ENCODE data around the gene ZSCAN10.
A peak's percentile ranks its signal among the peaks of the same experiment; 100 is the strongest.
"Not testable (repeated sequence)": the region's sequence is repeated elsewhere in the genome, so short reads cannot be mapped to it uniquely, and the experiment has no call there.

The ZSCAN10 gene

DNA sequence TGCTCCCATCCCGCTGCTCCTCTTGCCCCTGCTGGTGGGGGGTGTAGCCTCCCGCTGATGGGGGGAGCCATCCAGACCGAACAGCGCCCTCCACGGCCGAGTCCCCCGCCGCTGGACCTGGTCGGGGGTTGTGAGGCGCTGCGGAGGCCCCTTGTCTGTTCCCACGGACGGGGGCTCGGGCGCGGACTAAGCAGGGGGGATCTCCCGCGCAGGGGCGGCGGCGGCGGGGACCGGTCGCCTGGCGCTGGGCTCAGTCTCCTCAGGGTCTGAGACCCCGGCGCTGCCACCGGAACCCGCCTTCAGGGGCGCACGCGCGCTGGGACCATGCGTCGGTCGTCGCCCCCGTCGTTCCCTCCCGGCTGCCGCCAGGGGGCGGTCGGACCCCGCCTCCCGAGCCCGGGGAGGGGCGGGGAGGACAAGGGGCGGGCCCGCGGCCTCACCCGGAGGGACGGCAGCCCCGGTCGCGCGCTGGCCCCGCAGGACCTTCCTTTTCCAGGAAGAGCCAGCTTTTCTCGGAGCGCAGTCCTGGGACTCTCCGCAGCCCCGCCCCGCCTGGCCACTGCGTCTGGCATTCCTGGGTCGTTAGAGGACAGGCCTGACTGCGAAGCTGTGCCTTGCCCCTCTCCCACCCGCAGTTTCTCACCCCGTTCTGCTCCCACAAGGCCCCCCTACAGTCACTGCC is 39.9 kb downstream of the ZSCAN10 start:
- peak; percentile 55 to 67 for DNase-seq

DNA sequence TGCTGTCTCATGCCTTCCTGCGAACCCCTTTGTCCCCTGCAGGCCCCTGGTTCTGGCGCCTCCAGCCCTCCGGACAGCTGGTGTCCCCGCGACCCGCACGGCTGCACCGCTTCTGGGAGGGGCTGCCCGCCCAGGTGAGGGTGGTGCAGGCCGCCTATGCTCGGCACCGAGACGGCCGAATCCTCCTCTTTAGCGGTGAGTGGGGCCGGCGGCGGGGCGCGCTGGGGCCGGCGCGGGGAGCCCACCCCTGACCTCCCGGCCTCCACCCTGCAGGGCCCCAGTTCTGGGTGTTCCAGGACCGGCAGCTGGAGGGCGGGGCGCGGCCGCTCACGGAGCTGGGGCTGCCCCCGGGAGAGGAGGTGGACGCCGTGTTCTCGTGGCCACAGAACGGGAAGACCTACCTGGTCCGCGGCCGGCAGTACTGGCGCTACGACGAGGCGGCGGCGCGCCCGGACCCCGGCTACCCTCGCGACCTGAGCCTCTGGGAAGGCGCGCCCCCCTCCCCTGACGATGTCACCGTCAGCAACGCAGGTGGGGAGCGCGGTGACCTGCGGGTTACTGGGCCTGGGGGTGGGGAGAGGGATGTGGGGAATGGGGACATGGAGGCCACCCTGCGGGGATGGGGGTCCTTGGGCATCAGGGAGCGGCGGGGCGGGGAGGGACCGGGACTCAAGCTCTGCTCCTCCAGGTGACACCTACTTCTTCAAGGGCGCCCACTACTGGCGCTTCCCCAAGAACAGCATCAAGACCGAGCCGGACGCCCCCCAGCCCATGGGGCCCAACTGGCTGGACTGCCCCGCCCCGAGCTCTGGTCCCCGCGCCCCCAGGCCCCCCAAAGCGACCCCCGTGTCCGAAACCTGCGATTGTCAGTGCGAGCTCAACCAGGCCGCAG is 40.7 kb downstream of the ZSCAN10 start:
- DNase-seq, result peak in 1 of 2 donors; percentile 23

DNA sequence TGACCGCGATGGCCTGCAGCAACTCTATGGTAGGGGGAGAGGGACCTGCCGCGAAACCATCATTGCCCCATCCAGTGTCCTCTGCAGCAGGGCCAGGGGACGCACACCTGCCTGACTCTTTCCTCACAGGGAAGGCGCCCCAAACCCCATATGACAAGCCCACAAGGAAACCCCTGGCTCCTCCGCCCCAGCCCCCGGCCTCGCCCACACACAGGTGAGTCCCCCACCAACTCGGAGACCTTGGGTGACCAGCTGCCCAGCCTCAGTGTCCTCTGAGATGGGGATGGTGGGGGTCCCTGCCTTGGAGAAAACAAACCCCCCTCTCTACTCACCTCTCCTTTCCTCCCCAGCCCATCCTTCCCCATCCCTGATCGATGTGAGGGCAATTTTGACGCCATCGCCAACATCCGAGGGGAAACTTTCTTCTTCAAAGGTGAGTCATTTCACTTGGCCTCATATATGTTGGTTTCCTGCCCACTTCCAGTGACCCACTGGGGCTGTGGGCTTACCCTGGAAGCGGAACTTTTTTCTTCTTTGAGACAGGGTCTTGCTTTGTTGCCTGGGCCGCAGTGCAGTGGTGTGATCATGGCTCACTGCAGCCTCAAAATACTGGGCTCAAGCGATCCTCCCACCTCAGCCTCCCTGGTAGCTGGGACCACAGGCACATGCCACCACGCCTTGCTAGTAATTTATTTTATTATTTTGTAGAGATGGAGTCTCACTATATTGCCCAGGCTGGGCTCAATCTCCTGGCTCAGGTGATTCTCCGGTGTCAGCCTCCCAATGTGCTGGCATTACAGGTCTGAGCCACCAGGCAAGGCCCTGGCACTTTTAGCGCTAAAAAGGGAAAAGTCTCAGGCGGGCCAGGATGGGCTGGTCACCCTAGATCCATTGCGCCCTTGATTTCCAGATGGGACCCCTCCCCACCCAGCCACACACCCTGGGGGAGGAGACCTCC is 41.6 kb downstream of the ZSCAN10 start:
- DNase-seq, result no peak

DNA sequence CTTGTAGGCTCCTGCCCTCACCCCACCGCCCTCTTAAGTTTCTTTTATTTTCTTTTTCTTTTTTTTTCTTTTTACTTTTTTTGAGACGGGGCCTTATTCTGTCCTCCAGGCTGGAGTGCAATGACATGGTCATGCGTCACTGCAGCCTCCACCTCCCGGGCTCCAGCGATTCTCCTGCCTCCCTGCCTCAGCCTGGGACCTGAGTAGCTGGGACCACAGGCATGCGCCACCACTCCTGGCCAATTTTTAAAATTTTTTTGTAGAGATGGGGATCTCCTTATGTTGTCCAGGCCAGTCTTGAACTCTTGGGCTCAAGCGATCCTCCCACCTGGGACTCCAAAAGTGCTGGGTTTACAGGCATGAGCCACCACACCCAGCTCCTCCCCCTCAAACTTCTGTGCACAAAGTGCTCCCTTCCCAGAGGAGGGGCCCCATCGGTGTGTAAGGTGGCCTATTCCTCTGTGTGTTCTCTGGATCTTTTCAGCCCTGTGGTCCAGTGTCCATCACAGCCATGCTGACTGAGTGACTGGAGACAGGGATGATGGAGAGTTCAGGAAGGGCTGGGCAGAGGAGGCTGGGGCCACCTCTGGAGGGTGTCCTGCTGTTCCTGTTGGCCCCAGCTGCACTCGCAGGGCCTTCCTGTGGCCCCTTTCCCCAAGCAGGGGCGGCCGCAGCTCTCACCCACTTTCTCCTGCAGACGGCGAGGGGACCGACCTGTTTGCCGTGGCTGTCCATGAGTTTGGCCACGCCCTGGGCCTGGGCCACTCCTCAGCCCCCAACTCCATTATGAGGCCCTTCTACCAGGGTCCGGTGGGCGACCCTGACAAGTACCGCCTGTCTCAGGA is 42.5 kb downstream of the ZSCAN10 start:
- DNase-seq, result no peak

GRCh38 chr16:3055734-3056115 is 43.4 kb downstream of the ZSCAN10 start:
- DNase-seq, result not testable (repeated sequence)

DNA sequence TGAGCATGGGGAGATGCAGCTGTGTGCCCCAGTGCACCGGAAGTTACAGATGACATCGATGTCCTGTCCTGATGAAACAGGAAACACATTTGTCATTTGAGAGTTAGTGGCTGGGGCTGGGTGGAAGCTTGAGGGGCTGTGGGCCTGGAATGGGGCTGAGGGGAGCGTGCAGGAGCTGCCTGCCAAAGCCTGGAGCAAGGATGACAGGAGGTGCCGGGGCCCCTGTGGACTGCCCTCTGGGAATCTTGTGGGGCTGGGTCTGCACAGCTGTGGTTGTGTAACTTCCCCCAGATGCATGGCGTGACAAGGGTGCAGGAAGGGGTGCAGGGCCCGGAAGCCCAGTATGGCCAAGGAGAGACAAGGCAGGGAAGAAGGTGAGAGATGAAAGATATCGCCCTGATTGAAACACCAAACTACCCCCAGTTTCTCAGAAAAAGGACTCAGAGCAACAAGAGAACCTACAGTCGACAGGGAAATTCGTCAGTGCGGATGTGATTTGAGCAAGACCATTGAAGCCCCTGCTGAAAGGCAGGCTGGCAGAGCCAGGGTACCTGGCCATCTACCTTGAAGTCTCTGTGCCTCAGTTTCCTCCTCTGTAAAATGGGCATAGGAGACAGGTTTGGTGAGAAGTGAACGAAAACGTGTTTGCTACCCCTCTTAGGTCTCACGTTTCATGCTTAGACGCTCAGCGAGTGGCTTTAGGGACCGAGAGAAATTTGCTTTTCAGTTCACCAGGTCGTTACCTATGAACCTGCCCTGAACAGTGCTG is 43.9 kb downstream of the ZSCAN10 start:
- DNase-seq, result peak in 1 of 2 donors; percentile 79

DNA sequence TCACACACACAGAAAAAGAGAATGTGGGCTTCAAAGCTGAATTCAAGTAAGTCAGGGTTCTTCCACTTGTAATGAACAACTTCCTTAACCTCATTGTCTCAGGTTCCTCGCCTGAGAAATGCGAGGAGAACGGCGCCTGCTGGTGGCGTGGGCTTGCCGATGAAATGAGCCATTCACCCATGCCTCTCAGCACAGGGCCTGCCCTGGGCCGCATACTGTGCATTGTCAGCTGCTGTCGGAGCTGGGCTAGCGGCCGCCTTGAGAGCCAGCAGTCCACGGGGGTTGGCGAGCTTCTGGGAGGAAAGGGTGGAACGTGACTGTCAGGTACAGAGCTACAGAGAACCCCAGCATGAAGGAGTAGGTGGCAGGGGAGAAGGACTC is 45.8 kb downstream of the ZSCAN10 start:
- not testable (repeated sequence) for DNase-seq

GRCh38 chr16:3052571-3053329 is 46.3 kb downstream of the ZSCAN10 start:
- not testable (repeated sequence) for DNase-seq

GRCh38 chr16:3051494-3051893 is 47.6 kb downstream of the ZSCAN10 start:
- DNase-seq, result no peak

GRCh38 chr16:3051009-3051408 is 48.1 kb downstream of the ZSCAN10 start:
- DNase-seq, result no peak

DNA sequence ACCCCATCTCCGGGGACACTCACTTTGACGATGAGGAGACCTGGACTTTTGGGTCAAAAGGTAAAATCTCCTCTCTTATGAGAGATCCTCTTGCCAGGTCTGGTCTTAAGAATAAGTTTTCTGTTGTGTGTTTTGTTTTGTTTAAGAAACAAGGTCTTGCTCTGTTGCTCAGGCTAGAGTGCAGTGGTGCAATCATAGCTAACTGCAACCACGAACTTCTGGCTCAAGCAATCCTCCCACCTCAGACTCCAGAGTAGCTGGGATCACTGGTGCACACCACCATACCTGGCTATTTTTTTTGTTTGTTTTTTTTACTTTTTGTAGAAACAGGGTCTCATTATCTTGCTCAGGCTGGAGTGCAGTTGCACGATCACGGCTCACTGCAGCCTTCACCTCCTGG is 48.6 kb downstream of the ZSCAN10 start:
- DNase-seq, result no peak

DNA sequence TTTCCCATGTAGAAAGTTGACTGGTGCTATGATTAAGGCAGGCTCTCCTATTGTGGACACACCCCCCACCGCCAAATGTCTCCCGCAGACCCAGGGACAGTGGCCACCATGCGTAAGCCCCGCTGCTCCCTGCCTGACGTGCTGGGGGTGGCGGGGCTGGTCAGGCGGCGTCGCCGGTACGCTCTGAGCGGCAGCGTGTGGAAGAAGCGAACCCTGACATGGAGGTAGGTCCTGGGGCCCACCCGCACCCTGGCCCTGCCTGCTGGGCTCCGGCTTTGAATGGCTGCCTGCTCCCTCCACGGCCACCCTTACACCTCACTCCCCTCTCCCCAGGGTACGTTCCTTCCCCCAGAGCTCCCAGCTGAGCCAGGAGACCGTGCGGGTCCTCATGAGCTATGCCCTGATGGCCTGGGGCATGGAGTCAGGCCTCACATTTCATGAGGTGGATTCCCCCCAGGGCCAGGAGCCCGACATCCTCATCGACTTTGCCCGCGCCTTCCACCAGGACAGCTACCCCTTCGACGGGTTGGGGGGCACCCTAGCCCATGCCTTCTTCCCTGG is 49.1 kb downstream of the ZSCAN10 start:
- DNase-seq, result no peak

- DNase-seq, result no peak
Observed at GRCh38 chr16:3047387-3047720, 51.7 kb downstream of the ZSCAN10 start.

- DNase-seq, result no peak
Observed at GRCh38 chr16:3046641-3047386, 52.3 kb downstream of the ZSCAN10 start.

DNA sequence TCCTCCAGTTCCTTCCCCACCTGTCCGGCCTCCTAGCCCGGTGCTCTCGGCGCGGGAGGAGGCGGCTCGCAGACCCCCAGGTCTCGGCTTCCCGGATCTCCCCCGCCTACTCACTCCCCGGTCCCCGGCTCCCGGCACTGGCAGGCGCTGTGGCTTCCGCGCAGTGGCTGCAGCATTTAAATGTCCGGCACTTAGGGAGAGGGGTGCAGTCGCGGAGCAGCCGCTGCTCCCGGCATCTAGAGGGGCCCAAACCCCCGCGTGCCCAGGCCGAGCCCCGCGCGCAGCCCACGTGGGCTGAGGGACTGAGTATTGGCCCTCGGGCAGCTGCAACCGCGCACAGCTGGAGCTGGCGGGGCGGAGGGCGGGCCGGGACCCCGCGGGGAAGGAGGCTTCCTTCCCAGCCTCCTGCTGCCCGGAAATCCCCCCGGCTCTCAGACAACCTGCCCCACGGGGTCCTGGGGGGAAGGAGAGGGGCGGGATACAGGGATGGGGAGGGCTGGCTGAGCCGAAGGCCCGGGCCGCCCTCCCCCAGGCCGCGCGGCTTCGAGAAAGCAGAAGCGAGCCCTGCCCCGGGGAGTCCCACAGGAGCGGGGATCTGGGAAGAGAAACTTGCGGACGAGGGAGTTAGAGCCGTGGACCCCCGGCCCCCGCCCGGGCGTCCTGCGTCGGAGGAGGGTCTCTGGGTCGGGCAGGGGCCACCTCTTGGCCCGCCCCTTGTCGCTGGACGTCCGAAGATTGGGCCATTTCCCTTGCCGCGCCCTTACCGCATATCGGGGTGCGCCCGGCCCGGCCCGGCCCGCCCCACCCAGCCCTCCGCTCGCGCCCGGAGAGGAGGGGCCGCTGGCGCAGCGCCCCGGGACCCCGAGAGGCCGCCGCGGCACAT is 53.1 kb downstream of the ZSCAN10 start, which contains the start of gene MMP25:
MMP25 (plus strand) TSS at position 804 of the 883 bp plus-strand sequence. CDS start 357 bp downstream, outside the sequence.
- DNase-seq, result peak in 1 of 2 donors; percentile 24

DNA sequence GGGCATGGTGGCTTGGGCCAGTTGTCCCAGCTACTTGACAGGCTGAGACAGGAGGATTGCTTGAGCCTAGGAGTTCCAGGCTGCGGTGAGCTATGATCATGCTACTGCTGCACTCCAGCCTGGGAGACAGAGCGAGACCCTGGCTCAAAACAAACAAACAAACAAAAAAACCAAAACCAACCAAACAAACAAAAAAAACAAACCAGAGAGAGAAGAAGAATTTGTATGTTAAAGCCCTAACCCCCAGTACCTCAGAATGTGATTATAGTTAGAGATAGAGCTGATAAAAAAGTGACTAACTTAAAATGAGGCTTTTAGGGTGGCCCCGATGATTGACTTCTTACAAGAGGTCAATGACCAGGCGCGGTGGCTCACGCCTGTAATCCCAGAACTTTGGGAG is 54.4 kb downstream of the ZSCAN10 start:
- DNase-seq, result no peak

DNA sequence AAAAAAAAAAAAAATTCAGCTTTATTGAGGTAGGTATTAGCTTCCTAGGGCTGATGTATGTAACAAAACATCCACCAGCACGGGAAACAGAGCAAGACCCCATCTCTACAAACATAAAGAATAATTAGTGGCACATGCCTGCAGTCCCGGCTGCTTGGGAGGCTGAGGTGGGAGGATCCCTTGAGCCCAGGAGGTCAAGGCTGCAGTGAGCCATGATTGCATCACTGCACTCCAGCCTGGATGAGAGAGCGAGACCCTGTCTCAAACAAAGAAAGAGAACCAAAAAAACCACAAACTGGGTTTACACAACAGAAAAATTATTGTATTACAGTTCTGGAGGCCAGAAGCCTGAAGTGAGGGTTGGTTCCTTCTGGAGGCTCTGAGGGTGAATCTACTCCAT is 56.7 kb downstream of the ZSCAN10 start:
- no peak for DNase-seq

DNA sequence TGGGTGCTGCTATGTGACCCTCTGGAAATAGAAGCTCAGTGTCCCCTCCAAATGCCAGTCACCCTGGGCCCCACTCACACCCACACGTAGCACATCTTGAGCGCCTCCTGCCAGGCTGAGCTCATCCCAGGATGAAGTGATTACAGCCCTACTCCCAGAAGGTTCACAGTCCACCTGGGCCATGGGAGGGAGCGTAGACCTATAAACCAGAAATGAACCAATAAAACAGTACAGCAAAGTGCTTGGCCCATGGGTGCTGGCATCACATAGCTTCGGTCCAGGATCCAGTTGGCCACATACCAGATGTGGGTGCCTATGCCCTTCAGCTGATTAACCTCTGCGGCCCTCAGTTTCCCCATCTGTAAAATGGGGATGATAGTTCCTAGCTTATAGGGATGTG is 60.2 kb downstream of the ZSCAN10 start:
- DNase-seq, result no peak

All from bone marrow (tissue), 2 donors.